ENCODE results near the gene MTHFD2L. TPM values are rescaled to one million over a fixed set of nuclear protein-coding genes. Genes with fewer than 3 reads are reported as not detected.

Gene MTHFD2L
- total and polyA plus RNA-seq, 9 donors = 5.8 to 19.3 (median 13.5) TPM

- 65 to 75% (median 73%) methylated on average over 3 of the region's 3 CpGs for WGBS, 3 donors
- intact Hi-C loops (cut with DNase I) = no loop called here
- Histone ChIP-seq H3K4me3 (no peak overlapping the region), H3K9me3 (no peaks in the 10 kb centered on the region), H3K4me1 (ENCODE audit: insufficient read depth) (no peaks in the 10 kb centered on the region), H3K27me3 (no peaks in the 10 kb centered on the region), H3K36me3 (no peaks in the 10 kb centered on the region), H3K27ac (no peak overlapping the region)
- TF ChIP-seq POLR2A (IDR thresholded peaks at IDR 0.05) = no peak
- no peak for TF ChIP-seq EP300 (IDR thresholded peaks at IDR 0.05)
- TF ChIP-seq CTCF (IDR thresholded peaks at IDR 0.05) = no peak
- no peak for DNase-seq
Measured at GRCh38 chr4:74324262-74324661, 166.3 kb downstream of the MTHFD2L start.

DNA sequence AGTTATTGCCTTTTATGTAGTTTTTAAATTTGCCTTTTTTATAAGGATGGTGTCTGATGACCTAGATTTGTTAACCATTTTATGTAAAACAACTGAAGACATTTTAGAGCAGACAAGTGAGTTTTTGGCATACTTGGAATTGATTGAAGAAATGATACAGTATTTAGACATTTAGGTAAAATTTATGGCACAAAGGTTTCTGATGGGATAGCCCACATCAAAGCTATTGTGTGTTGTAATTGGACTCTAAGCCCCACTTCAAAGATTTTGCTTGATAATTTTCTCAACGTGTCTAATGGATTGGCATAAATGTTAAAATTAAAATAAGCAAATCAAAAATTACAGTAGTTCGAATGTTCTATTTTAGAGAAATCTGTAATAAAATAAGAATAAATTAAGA is 168.0 kb downstream of the MTHFD2L start:
- Histone ChIP-seq H3K9me3 (no peaks in the 10 kb centered on the region), H3K4me3 (no peak overlapping the region), H3K27ac (no peak overlapping the region), H3K4me1 (ENCODE audit: insufficient read depth) (no peaks in the 10 kb centered on the region), H3K27me3 (no peaks in the 10 kb centered on the region), H3K36me3 (no peaks in the 10 kb centered on the region)
- no peak for DNase-seq
- WGBS, 3 donors = 78 to 87% (median 82%) methylated on average over 2 of the region's 2 CpGs
- intact Hi-C loops (cut with DNase I) = no loop called here
- TF ChIP-seq CTCF (IDR thresholded peaks at IDR 0.05) = no peak
- no peak for TF ChIP-seq EP300 (IDR thresholded peaks at IDR 0.05)
- no peak for TF ChIP-seq POLR2A (IDR thresholded peaks at IDR 0.05)

GRCh38 chr4:74327762-74328161 is 169.8 kb downstream of the MTHFD2L start:
- no peaks in the 10 kb centered on the region for H3K4me1 ChIP-seq (ENCODE audit: insufficient read depth)
- no peaks in the 10 kb centered on the region for H3K27me3 ChIP-seq
- DNase-seq = no peak
- TF ChIP-seq CTCF (IDR thresholded peaks at IDR 0.05) = no peak
- no peak for TF ChIP-seq EP300 (IDR thresholded peaks at IDR 0.05)
- TF ChIP-seq POLR2A (IDR thresholded peaks at IDR 0.05) = no peak
- 69 to 78% (median 74%) methylated on average over 3 of the region's 3 CpGs for WGBS, 3 donors
- H3K4me3 ChIP-seq = no peak overlapping the region
- no peaks in the 10 kb centered on the region for H3K9me3 ChIP-seq
- H3K36me3 ChIP-seq = no peaks in the 10 kb centered on the region
- H3K27ac ChIP-seq = no peak overlapping the region
- intact Hi-C loops (cut with DNase I) = no loop called here

- DNase-seq = no peak
- no peak for TF ChIP-seq POLR2A (IDR thresholded peaks at IDR 0.05)
- no peak for TF ChIP-seq CTCF (IDR thresholded peaks at IDR 0.05)
- no peak for TF ChIP-seq EP300 (IDR thresholded peaks at IDR 0.05)
- 88 to 94% (median 92%) methylated on average over 1 of the region's 1 CpG for WGBS, 3 donors
- no peaks in the 10 kb centered on the region for H3K36me3 ChIP-seq
- no peaks in the 10 kb centered on the region for H3K4me1 ChIP-seq (ENCODE audit: insufficient read depth)
- no peak overlapping the region for H3K4me3 ChIP-seq
- H3K9me3 ChIP-seq = no peaks in the 10 kb centered on the region
- intact Hi-C loops (cut with DNase I) = no loop called here
- no peak overlapping the region for H3K27ac ChIP-seq
- H3K27me3 ChIP-seq = no peaks in the 10 kb centered on the region
Measured at GRCh38 chr4:74328501-74328900, 170.6 kb downstream of the MTHFD2L start.

DNA sequence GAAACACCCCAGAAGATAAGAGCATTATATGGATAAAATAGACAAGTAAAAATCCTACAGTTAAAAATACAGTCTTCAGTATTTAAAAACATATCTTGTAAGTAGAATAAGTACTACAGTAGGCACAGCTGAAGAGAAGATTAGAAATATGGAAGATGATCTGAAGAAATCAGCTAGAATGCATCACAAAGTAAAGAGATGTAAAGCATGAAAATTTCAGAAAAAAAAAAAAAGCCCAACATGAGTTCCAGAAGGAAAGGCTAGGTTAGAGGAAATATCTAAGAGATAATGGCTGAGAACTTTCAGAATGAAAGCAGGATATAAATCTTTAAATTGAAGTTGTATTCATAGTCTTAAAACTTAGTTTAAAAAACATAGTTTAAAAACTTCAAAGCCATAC is 171.4 kb downstream of the MTHFD2L start:
- TF ChIP-seq CTCF (IDR thresholded peaks at IDR 0.05) (no peak), EP300 (IDR thresholded peaks at IDR 0.05) (no peak), POLR2A (IDR thresholded peaks at IDR 0.05) (no peak)
- Histone ChIP-seq H3K4me3 (no peak overlapping the region), H3K36me3 (no peaks in the 10 kb centered on the region), H3K27me3 (no peaks in the 10 kb centered on the region), H3K27ac (no peak overlapping the region), H3K4me1 (ENCODE audit: insufficient read depth) (no peaks in the 10 kb centered on the region), H3K9me3 (no peaks in the 10 kb centered on the region)
- intact Hi-C loops (cut with DNase I) = no loop called here
- DNase-seq = no peak
